Measurements from ENCODE around the gene TTLL1.
A peak's percentile ranks its signal among the peaks of the same experiment; 100 is the strongest.

TTLL1 gene

GRCh38 chr22:43088984-43089717, at the start of gene TTLL1:
Gene TTLL1 (minus strand): TSS chr22:43089391. CDS start chr22:43075586, 13,805 bp downstream.
- no peaks in the 10 kb centered on the region for H3K9me3 ChIP-seq (ENCODE audit: control insufficient read depth in 2 of 2, low read length in 2 of 2)
- H3K4me3 ChIP-seq (ENCODE audit: low read length in 2 of 2), result peak within 1 kb of the TSS; percentile 93
- H3K36me3 ChIP-seq (ENCODE audit: control insufficient read depth in 2 of 2, insufficient read depth in 2 of 2, low read length in 2 of 2), result no peaks in the 10 kb centered on the region
- peaks cover 9% of the 10 kb centered on the region for H3K4me1 ChIP-seq (ENCODE audit: control insufficient read depth, insufficient read depth, low read length)
- no peaks in the 10 kb centered on the region for H3K27me3 ChIP-seq (ENCODE audit: control insufficient read depth in 1 of 2, insufficient read depth in 2 of 2, low read length in 2 of 2)
- H3K27ac ChIP-seq (ENCODE audit: low read length), result no peak within 1 kb of the TSS
- peak within 1 kb of the TSS; percentile 63 to 72 for H3K9ac ChIP-seq (ENCODE audit: low read length in 2 of 2)

GRCh38 chr22:43136801-43137200, 47.6 kb upstream of the TTLL1 start:
- Histone ChIP-seq H3K9ac (ENCODE audit: low read length in 2 of 2) (no peak overlapping the region), H3K4me1 (ENCODE audit: control insufficient read depth, insufficient read depth, low read length) (peaks cover 12% of the 10 kb centered on the region), H3K27ac (ENCODE audit: low read length) (no peak overlapping the region), H3K4me3 (ENCODE audit: low read length in 2 of 2) (no peak overlapping the region), H3K9me3 (ENCODE audit: control insufficient read depth in 2 of 2, low read length in 2 of 2) (peaks cover 0 to 3% of the 10 kb centered on the region in 2 donors), H3K27me3 (ENCODE audit: control insufficient read depth in 1 of 2, insufficient read depth in 2 of 2, low read length in 2 of 2) (no peaks in the 10 kb centered on the region), H3K36me3 (ENCODE audit: control insufficient read depth in 2 of 2, insufficient read depth in 2 of 2, low read length in 2 of 2) (peaks cover 40 to 49% of the 10 kb centered on the region in 2 donors)

- H3K4me1 ChIP-seq (ENCODE audit: control insufficient read depth, insufficient read depth, low read length), result peaks cover 12% of the 10 kb centered on the region
- peaks cover 0 to 3% of the 10 kb centered on the region in 2 donors for H3K9me3 ChIP-seq (ENCODE audit: control insufficient read depth in 2 of 2, low read length in 2 of 2)
- H3K4me3 ChIP-seq (ENCODE audit: low read length in 2 of 2), result no peak overlapping the region
- peaks cover 40 to 49% of the 10 kb centered on the region in 2 donors for H3K36me3 ChIP-seq (ENCODE audit: control insufficient read depth in 2 of 2, insufficient read depth in 2 of 2, low read length in 2 of 2)
- H3K27ac ChIP-seq (ENCODE audit: low read length), result no peak overlapping the region
- no peak overlapping the region for H3K9ac ChIP-seq (ENCODE audit: low read length in 2 of 2)
- H3K27me3 ChIP-seq (ENCODE audit: control insufficient read depth in 1 of 2, insufficient read depth in 2 of 2, low read length in 2 of 2), result no peaks in the 10 kb centered on the region
These were observed 47.1 kb upstream of the TTLL1 start for GRCh38 chr22:43136255-43136654.

GRCh38 chr22:43135565-43135964, 46.4 kb upstream of the TTLL1 start:
- Histone ChIP-seq H3K4me1 (ENCODE audit: control insufficient read depth, insufficient read depth, low read length) (peaks cover 6% of the 10 kb centered on the region), H3K36me3 (ENCODE audit: control insufficient read depth in 2 of 2, insufficient read depth in 2 of 2, low read length in 2 of 2) (peaks cover 35 to 49% of the 10 kb centered on the region in 2 donors), H3K9ac (ENCODE audit: low read length in 2 of 2) (no peak overlapping the region), H3K9me3 (ENCODE audit: control insufficient read depth in 2 of 2, low read length in 2 of 2) (peaks cover 0 to 3% of the 10 kb centered on the region in 2 donors), H3K27ac (ENCODE audit: low read length) (no peak overlapping the region), H3K4me3 (ENCODE audit: low read length in 2 of 2) (no peak overlapping the region), H3K27me3 (ENCODE audit: control insufficient read depth in 1 of 2, insufficient read depth in 2 of 2, low read length in 2 of 2) (no peaks in the 10 kb centered on the region)

- no peak overlapping the region for H3K27ac ChIP-seq (ENCODE audit: low read length)
- peaks cover 6% of the 10 kb centered on the region for H3K4me1 ChIP-seq (ENCODE audit: control insufficient read depth, insufficient read depth, low read length)
- no peaks in the 10 kb centered on the region for H3K27me3 ChIP-seq (ENCODE audit: control insufficient read depth in 1 of 2, insufficient read depth in 2 of 2, low read length in 2 of 2)
- no peak overlapping the region for H3K4me3 ChIP-seq (ENCODE audit: low read length in 2 of 2)
- H3K36me3 ChIP-seq (ENCODE audit: control insufficient read depth in 2 of 2, insufficient read depth in 2 of 2, low read length in 2 of 2), result peaks cover 28 to 39% of the 10 kb centered on the region in 2 donors
- H3K9me3 ChIP-seq (ENCODE audit: control insufficient read depth in 2 of 2, low read length in 2 of 2), result peaks cover 0 to 3% of the 10 kb centered on the region in 2 donors
- H3K9ac ChIP-seq (ENCODE audit: low read length in 2 of 2), result no peak overlapping the region
These were observed 45.4 kb upstream of the TTLL1 start for GRCh38 chr22:43134553-43134952.

GRCh38 chr22:43133401-43133800, 44.2 kb upstream of the TTLL1 start:
- Histone ChIP-seq H3K27ac (ENCODE audit: low read length) (no peak overlapping the region), H3K27me3 (ENCODE audit: control insufficient read depth in 1 of 2, insufficient read depth in 2 of 2, low read length in 2 of 2) (no peaks in the 10 kb centered on the region), H3K9ac (ENCODE audit: low read length in 2 of 2) (no peak overlapping the region), H3K9me3 (ENCODE audit: control insufficient read depth in 2 of 2, low read length in 2 of 2) (peaks cover 0 to 3% of the 10 kb centered on the region in 2 donors), H3K36me3 (ENCODE audit: control insufficient read depth in 2 of 2, insufficient read depth in 2 of 2, low read length in 2 of 2) (peaks cover 26 to 31% of the 10 kb centered on the region in 2 donors), H3K4me1 (ENCODE audit: control insufficient read depth, insufficient read depth, low read length) (peaks cover 6% of the 10 kb centered on the region), H3K4me3 (ENCODE audit: low read length in 2 of 2) (no peak overlapping the region)

GRCh38 chr22:43131773-43132501, 42.7 kb upstream of the TTLL1 start:
- H3K9me3 ChIP-seq (ENCODE audit: control insufficient read depth in 2 of 2, low read length in 2 of 2), result peaks cover 0 to 3% of the 10 kb centered on the region in 2 donors
- no peak overlapping the region for H3K4me3 ChIP-seq (ENCODE audit: low read length in 2 of 2)
- H3K36me3 ChIP-seq (ENCODE audit: control insufficient read depth in 2 of 2, insufficient read depth in 2 of 2, low read length in 2 of 2), result peaks cover 20 to 21% of the 10 kb centered on the region in 2 donors
- peaks cover 6% of the 10 kb centered on the region for H3K4me1 ChIP-seq (ENCODE audit: control insufficient read depth, insufficient read depth, low read length)
- H3K9ac ChIP-seq (ENCODE audit: low read length in 2 of 2), result no peak overlapping the region
- H3K27ac ChIP-seq (ENCODE audit: low read length), result no peak overlapping the region
- no peaks in the 10 kb centered on the region for H3K27me3 ChIP-seq (ENCODE audit: control insufficient read depth in 1 of 2, insufficient read depth in 2 of 2, low read length in 2 of 2)

GRCh38 chr22:43129426-43130425, 40.5 kb upstream of the TTLL1 start:
- no peak overlapping the region for H3K27ac ChIP-seq (ENCODE audit: low read length)
- no peaks in the 10 kb centered on the region for H3K27me3 ChIP-seq (ENCODE audit: control insufficient read depth in 1 of 2, insufficient read depth in 2 of 2, low read length in 2 of 2)
- no peak overlapping the region for H3K4me3 ChIP-seq (ENCODE audit: low read length in 2 of 2)
- peaks cover 0 to 2% of the 10 kb centered on the region in 2 donors for H3K9me3 ChIP-seq (ENCODE audit: control insufficient read depth in 2 of 2, low read length in 2 of 2)
- peaks cover 6% of the 10 kb centered on the region for H3K4me1 ChIP-seq (ENCODE audit: control insufficient read depth, insufficient read depth, low read length)
- H3K36me3 ChIP-seq (ENCODE audit: control insufficient read depth in 2 of 2, insufficient read depth in 2 of 2, low read length in 2 of 2), result peaks cover 6 to 10% of the 10 kb centered on the region in 2 donors
- no peak overlapping the region for H3K9ac ChIP-seq (ENCODE audit: low read length in 2 of 2)

- Histone ChIP-seq H3K27ac (ENCODE audit: low read length) (no peak overlapping the region), H3K9me3 (ENCODE audit: control insufficient read depth in 2 of 2, low read length in 2 of 2) (no peaks in the 10 kb centered on the region), H3K36me3 (ENCODE audit: control insufficient read depth in 2 of 2, insufficient read depth in 2 of 2, low read length in 2 of 2) (peaks cover 3 to 6% of the 10 kb centered on the region in 2 donors), H3K9ac (ENCODE audit: low read length in 2 of 2) (no peak overlapping the region), H3K4me3 (ENCODE audit: low read length in 2 of 2) (no peak overlapping the region), H3K27me3 (ENCODE audit: control insufficient read depth in 1 of 2, insufficient read depth in 2 of 2, low read length in 2 of 2) (no peaks in the 10 kb centered on the region), H3K4me1 (ENCODE audit: control insufficient read depth, insufficient read depth, low read length) (peaks cover 6% of the 10 kb centered on the region)
These were observed 39.8 kb upstream of the TTLL1 start for GRCh38 chr22:43128928-43129424.

- Histone ChIP-seq H3K36me3 (ENCODE audit: control insufficient read depth in 2 of 2, insufficient read depth in 2 of 2, low read length in 2 of 2) (peaks cover 3 to 4% of the 10 kb centered on the region in 2 donors), H3K4me3 (ENCODE audit: low read length in 2 of 2) (no peak overlapping the region), H3K9ac (ENCODE audit: low read length in 2 of 2) (no peak overlapping the region), H3K9me3 (ENCODE audit: control insufficient read depth in 2 of 2, low read length in 2 of 2) (no peaks in the 10 kb centered on the region), H3K4me1 (ENCODE audit: control insufficient read depth, insufficient read depth, low read length) (peaks cover 6% of the 10 kb centered on the region), H3K27me3 (ENCODE audit: control insufficient read depth in 1 of 2, insufficient read depth in 2 of 2, low read length in 2 of 2) (no peaks in the 10 kb centered on the region), H3K27ac (ENCODE audit: low read length) (no peak overlapping the region)
These were observed 38.9 kb upstream of the TTLL1 start for GRCh38 chr22:43128116-43128515.

Measured in stomach smooth muscle (tissue), 2 donors.